Measurements from ENCODE around the gene PDZD11. TPM values are rescaled to one million over a fixed set of nuclear protein-coding genes. Genes with fewer than 3 reads are reported as not detected.

PDZD11 gene
- total and polyA plus RNA-seq, 9 of the 15 experiments (the other 6 are each of a cell fraction or from before 2014, with no cell fraction given), result 21.9 to 109 (median 36.4) TPM

DNA sequence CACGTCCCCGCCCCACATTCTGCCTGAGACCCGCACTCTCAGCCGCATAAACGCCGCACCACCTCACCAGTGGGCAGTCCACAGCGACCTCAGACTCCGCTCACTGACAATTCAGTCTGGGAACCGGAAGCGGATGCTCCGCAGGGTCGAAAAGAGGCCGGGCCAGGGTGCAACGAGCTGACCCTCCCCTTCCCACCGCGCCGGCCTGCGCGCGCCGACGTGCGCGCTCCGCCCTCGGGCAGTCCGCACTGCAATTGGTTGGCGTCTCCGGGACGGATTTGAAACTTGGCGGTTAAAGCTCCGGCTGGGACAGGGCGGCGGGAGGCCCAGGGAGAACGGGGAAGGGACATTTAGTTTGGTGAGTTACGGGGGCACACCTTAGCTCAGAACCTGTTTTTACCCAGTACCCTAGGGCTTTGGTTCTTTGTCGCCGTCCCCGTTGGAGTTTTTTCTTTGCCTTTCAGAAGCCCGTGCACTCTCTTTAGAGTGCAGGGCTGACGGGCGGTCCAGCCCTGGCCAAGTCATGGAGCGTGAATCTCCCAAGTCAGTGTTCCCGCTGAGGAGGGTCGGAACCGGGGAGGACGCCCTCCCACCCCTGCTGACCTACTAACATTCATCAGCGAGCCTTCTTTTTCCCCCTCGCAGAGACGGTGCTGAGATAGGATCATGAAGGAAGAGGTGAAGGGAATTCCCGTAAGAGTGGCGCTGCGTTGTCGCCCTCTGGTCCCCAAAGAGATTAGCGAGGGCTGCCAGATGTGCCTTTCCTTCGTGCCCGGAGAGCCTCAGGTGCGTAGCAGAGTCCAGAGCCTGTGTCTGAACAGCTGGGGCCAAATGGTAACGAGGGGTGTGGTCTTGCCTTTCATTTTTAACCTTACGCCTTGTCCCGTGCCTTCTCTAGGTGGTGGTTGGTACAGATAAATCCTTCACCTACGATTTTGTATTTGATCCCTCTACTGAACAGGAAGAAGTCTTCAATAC lies at the start of gene PDZD11, which contains the start of gene KIF4A (continued):
- peak; percentile 48; the same call in 1 of the 2 replicates for TF ChIP-seq VEZF1 (CRISPR knock-in tag; IDR thresholded peaks at IDR 0.05)
- peak; percentile 55 for TF ChIP-seq POLR2B (IDR thresholded peaks at IDR 0.05; ENCODE audit: low read depth, partially characterized antibody)
- TF ChIP-seq ATF1 (CRISPR knock-in tag; IDR thresholded peaks at IDR 0.05), result no peak
- peak; percentile 71 for TF ChIP-seq ATF1 (tag; IDR thresholded peaks at IDR 0.05)
- peak; percentile 92 for TF ChIP-seq GABPA (tag; conservative IDR thresholded peaks at IDR 0.05; ENCODE audit: low read depth)
- no peak for TF ChIP-seq MCM5 (IDR thresholded peaks at IDR 0.05; ENCODE audit: low read depth)
- TF ChIP-seq TBP (optimal IDR thresholded peaks at IDR 0.05; ENCODE audit: low read depth, low read length), result no peak
- peak; percentile 89 for TF ChIP-seq CXXC5 (CRISPR knock-in tag; IDR thresholded peaks at IDR 0.05)
- TF ChIP-seq, protein P1, sequence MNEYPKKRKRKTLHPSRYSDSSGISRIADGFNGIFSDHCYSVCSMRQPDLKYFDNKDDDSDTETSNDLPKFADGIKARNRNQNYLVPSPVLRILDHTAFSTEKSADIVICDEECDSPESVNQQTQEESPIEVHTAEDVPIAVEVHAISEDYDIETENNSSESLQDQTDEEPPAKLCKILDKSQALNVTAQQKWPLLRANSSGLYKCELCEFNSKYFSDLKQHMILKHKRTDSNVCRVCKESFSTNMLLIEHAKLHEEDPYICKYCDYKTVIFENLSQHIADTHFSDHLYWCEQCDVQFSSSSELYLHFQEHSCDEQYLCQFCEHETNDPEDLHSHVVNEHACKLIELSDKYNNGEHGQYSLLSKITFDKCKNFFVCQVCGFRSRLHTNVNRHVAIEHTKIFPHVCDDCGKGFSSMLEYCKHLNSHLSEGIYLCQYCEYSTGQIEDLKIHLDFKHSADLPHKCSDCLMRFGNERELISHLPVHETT (CRISPR knock-in tag; conservative IDR thresholded peaks at IDR 0.05 in 1 of 2, IDR thresholded peaks at IDR 0.05 in 1 of 2), result no peak
- TF ChIP-seq MEF2D (tag; conservative IDR thresholded peaks at IDR 0.05; ENCODE audit: low read depth), result no peak
- peak; percentile 13; the same call in 1 of the 2 replicates for TF ChIP-seq GATAD2B (IDR thresholded peaks at IDR 0.05; ENCODE audit: borderline replicate concordance)
- TF ChIP-seq RBFOX2 (IDR thresholded peaks at IDR 0.05; ENCODE audit: low read depth, low read length), result peak; percentile 93
- 0 out of 2 replicates have a peak, but pooled peaks have one; percentile 24 for TF ChIP-seq HDAC2 (IDR thresholded peaks at IDR 0.05)
- TF ChIP-seq HCFC1 (IDR thresholded peaks at IDR 0.05; ENCODE audit: low read depth, low read length), result peak; percentile 43; the same call in 1 of the 2 replicates
- no peak for TF ChIP-seq CBX8 (IDR thresholded peaks at IDR 0.05; ENCODE audit: borderline replicate concordance, extremely low read depth, low read depth, low read length, poor library complexity, severe bottlenecking)
- 0 out of 2 replicates have a peak, but pooled peaks have one; percentile 26 for TF ChIP-seq ETS1 (conservative IDR thresholded peaks at IDR 0.05; ENCODE audit: control insufficient read depth, low read depth, low read length)
